Measurements from ENCODE around the gene CACNA1S.
A peak's percentile ranks its signal among the peaks of the same experiment; 100 is the strongest.

CACNA1S gene

GRCh38 chr1:201085902-201086735 lies 26.1 kb downstream of the CACNA1S start:
- H3K4me3 ChIP-seq (ENCODE audit: low read depth, low read length) = no peak overlapping the region
- POLR2A ChIA-PET = no interaction called here
- TF ChIP-seq CTCF (IDR thresholded peaks at IDR 0.05; ENCODE audit: insufficient read depth, low read length, missing control alignments) = peak; percentile 76
- CTCF ChIA-PET = interaction anchor here (0.6 to 8.7 kb wide), 30 partner anchors 8 to 527 kb away, joined by 3 to 102 read pairs (median 6); partner anchors contain the start of genes ASCL5 and CACNA1S
- no peak for DNase-seq (ENCODE audit: low read depth, low spot score)

GRCh38 chr1:201084295-201084694 lies 27.9 kb downstream of the CACNA1S start:
- TF ChIP-seq CTCF (IDR thresholded peaks at IDR 0.05; ENCODE audit: insufficient read depth, low read length, missing control alignments) = no peak
- no peak overlapping the region for H3K4me3 ChIP-seq (ENCODE audit: low read depth, low read length)
- ChIA-PET CTCF (interaction anchor here (0.7 to 8.7 kb wide), 12 partner anchors 9 to 525 kb away, joined by 3 to 102 read pairs (median 4); partner anchors contain the start of gene CACNA1S), POLR2A (no interaction called here)
- DNase-seq (ENCODE audit: low read depth, low spot score) = no peak

- TF ChIP-seq CTCF (IDR thresholded peaks at IDR 0.05; ENCODE audit: insufficient read depth, low read length, missing control alignments) = no peak
- ChIA-PET CTCF (interaction anchor here (0.7 to 8.7 kb wide), 8 partner anchors 9 to 525 kb away, joined by 3 to 102 read pairs (median 22); partner anchors contain the start of gene CACNA1S), POLR2A (no interaction called here)
- no peak overlapping the region for H3K4me3 ChIP-seq (ENCODE audit: low read depth, low read length)
- DNase-seq (ENCODE audit: low read depth, low spot score) = no peak
Observed at GRCh38 chr1:201083741-201084140, 28.5 kb downstream of the CACNA1S start.

- no peak for TF ChIP-seq CTCF (IDR thresholded peaks at IDR 0.05; ENCODE audit: insufficient read depth, low read length, missing control alignments)
- CTCF ChIA-PET = interaction anchor here (1.0 to 8.7 kb wide), 6 partner anchors 11 to 143 kb away, joined by 3 to 102 read pairs (median 4); partner anchors contain the start of gene CACNA1S
- POLR2A ChIA-PET = no interaction called here
- no peak for DNase-seq (ENCODE audit: low read depth, low spot score)
- no peak overlapping the region for H3K4me3 ChIP-seq (ENCODE audit: low read depth, low read length)
Observed at GRCh38 chr1:201080135-201080534, 32.1 kb downstream of the CACNA1S start.

- CTCF ChIA-PET = no interaction called here
- POLR2A ChIA-PET = no interaction called here
- no peak for TF ChIP-seq CTCF (IDR thresholded peaks at IDR 0.05; ENCODE audit: insufficient read depth, low read length, missing control alignments)
- no peak for DNase-seq (ENCODE audit: low read depth, low spot score)
- H3K4me3 ChIP-seq (ENCODE audit: low read depth, low read length) = no peak overlapping the region
Observed at GRCh38 chr1:201077736-201078135, 34.5 kb downstream of the CACNA1S start.

GRCh38 chr1:201077116-201077515 lies 35.1 kb downstream of the CACNA1S start:
- CTCF ChIA-PET = interaction anchor here (3.3 kb wide), 1 partner anchor 9 kb away, joined by 17 read pairs; no protein-coding TSS in a partner anchor
- TF ChIP-seq CTCF (IDR thresholded peaks at IDR 0.05; ENCODE audit: insufficient read depth, low read length, missing control alignments) = no peak
- POLR2A ChIA-PET = no interaction called here
- H3K4me3 ChIP-seq (ENCODE audit: low read depth, low read length) = no peak overlapping the region
- no peak for DNase-seq (ENCODE audit: low read depth, low spot score)
